Measurements from ENCODE around the gene RBM26.

Gene RBM26

GRCh38 chr13:79423340-79423739 lies 17.3 kb upstream of the RBM26 start:
- DNase-seq (ENCODE audit: low read depth in 2 of 2) = no peak

GRCh38 chr13:79419365-79419764 lies 13.3 kb upstream of the RBM26 start:
- DNase-seq (ENCODE audit: low read depth in 2 of 2) = no peak

- DNase-seq (ENCODE audit: low read depth in 2 of 2) = no peak
These were observed 11.7 kb upstream of the RBM26 start for GRCh38 chr13:79417741-79418140.

- DNase-seq (ENCODE audit: low read depth in 2 of 2) = no peak
These were observed 7.5 kb upstream of the RBM26 start for GRCh38 chr13:79413521-79413920.

- DNase-seq (ENCODE audit: low read depth in 2 of 2) = no peak
These were observed 3.8 kb upstream of the RBM26 start for GRCh38 chr13:79409828-79410227.

- no peak for DNase-seq (ENCODE audit: low read depth in 2 of 2)
These were observed 1.4 kb upstream of the RBM26 start for GRCh38 chr13:79407349-79407979.

- no peak for DNase-seq (ENCODE audit: low read depth in 2 of 2)
These were observed 498 bp upstream of the RBM26 start for GRCh38 chr13:79406597-79406908.

- no peak for DNase-seq (ENCODE audit: low read depth in 2 of 2)
These were observed 589 bp downstream of the RBM26 start for GRCh38 chr13:79405501-79405830.

- DNase-seq (ENCODE audit: low read depth in 2 of 2) = no peak
These were observed 1.1 kb downstream of the RBM26 start for GRCh38 chr13:79404985-79405384.

GRCh38 chr13:79404361-79404760 lies 1.7 kb downstream of the RBM26 start:
- DNase-seq (ENCODE audit: low read depth in 2 of 2) = no peak

- no peak for DNase-seq (ENCODE audit: low read depth in 2 of 2)
These were observed 2.9 kb downstream of the RBM26 start for GRCh38 chr13:79403113-79403512.

GRCh38 chr13:79402679-79403078 lies 3.4 kb downstream of the RBM26 start:
- DNase-seq (ENCODE audit: low read depth in 2 of 2) = no peak

- DNase-seq (ENCODE audit: low read depth in 2 of 2) = no peak
These were observed 3.9 kb downstream of the RBM26 start for GRCh38 chr13:79402074-79402635.

GRCh38 chr13:79401259-79402070 lies 4.6 kb downstream of the RBM26 start:
- DNase-seq (ENCODE audit: low read depth in 2 of 2) = no peak

GRCh38 chr13:79398915-79399314 lies 7.1 kb downstream of the RBM26 start:
- DNase-seq (ENCODE audit: low read depth in 2 of 2) = no peak

GRCh38 chr13:79398127-79398526 lies 7.9 kb downstream of the RBM26 start:
- DNase-seq (ENCODE audit: low read depth in 2 of 2) = no peak

- DNase-seq (ENCODE audit: low read depth in 2 of 2) = no peak
These were observed 10.2 kb downstream of the RBM26 start for GRCh38 chr13:79395881-79396280.

GRCh38 chr13:79393564-79394249 lies 12.3 kb downstream of the RBM26 start:
- DNase-seq (ENCODE audit: low read depth in 2 of 2) = no peak

GRCh38 chr13:79392882-79393563 lies 13.0 kb downstream of the RBM26 start:
- DNase-seq (ENCODE audit: low read depth in 2 of 2) = no peak

GRCh38 chr13:79389026-79389425 lies 17.0 kb downstream of the RBM26 start:
- no peak for DNase-seq (ENCODE audit: low read depth in 2 of 2)

- no peak for DNase-seq (ENCODE audit: low read depth in 2 of 2)
These were observed 18.2 kb downstream of the RBM26 start for GRCh38 chr13:79387853-79388252.

- DNase-seq (ENCODE audit: low read depth in 2 of 2) = no peak
These were observed 19.8 kb downstream of the RBM26 start for GRCh38 chr13:79386125-79386826.
